Progenitor cell of endocrine pancreas (in vitro differentiated cells): Measurements from ENCODE around the gene HOXB1. TPM values are rescaled to one million over a fixed set of nuclear protein-coding genes. Genes with fewer than 3 reads are reported as not detected.
A peak's percentile ranks its signal among the peaks of the same experiment; 100 is the strongest.

Experiments used
- DNase-seq: peaks from one replicate; pipeline ENCODE4 v3.0.0; 2021; ENCODE audit warnings: low spot score; ENCODE audit not compliant: unreplicated experiment
- H3K27ac Mint-ChIP-seq: 2 replicates; pipeline ENCODE4 v1.8.0; 2021; ENCODE audit warnings: mild to moderate bottlenecking, moderate library complexity, mixed read lengths
- H3K27me3 Mint-ChIP-seq: 2 replicates; pipeline ENCODE4 v1.8.0; 2021; ENCODE audit warnings: mixed read lengths
- H3K36me3 Mint-ChIP-seq: 2 replicates; pipeline ENCODE4 v1.8.0; 2022; ENCODE audit warnings: mixed read lengths; ENCODE audit not compliant: insufficient read depth
- H3K4me1 Mint-ChIP-seq: 2 replicates; pipeline ENCODE4 v1.8.0; 2021; ENCODE audit warnings: low read depth, mixed read lengths
- H3K4me3 Mint-ChIP-seq: 2 replicates; pipeline ENCODE4 v1.8.0; 2021; ENCODE audit warnings: low read depth, mild to moderate bottlenecking, moderate library complexity, mixed read lengths
- H3K9me3 Mint-ChIP-seq: 2 replicates; pipeline ENCODE4 v1.8.0; 2021; ENCODE audit warnings: low read depth, mixed read lengths
- CTCF ChIP-seq: fragments of 200-600 bp; sonication (generic); IDR thresholded peaks from one replicate; pipeline ENCODE4 v1.5.0; 2021; ENCODE audit warnings: antibody characterized with exemption, mild to moderate bottlenecking; ENCODE audit not compliant: unreplicated experiment
- total RNA-seq: library from RNA; stranded (reverse); gene quantifications from 2 replicates; pipeline ENCODE4 v1.2.1, GENCODE V29; 2021

Gene HOXB1
- total RNA-seq, 1 donor from 2014 or later = 0.96 TPM

GRCh38 chr17:48554412-48555257 is 23.8 kb upstream of the HOXB1 start:
- H3K9me3 Mint-ChIP-seq = no peaks in the 10 kb centered on the region
- no peak for DNase-seq
- peaks cover 86% of the 10 kb centered on the region for H3K27me3 Mint-ChIP-seq
- H3K27ac Mint-ChIP-seq = peak overlapping the region; percentile 93
- peaks cover 9% of the 10 kb centered on the region for H3K36me3 Mint-ChIP-seq
- TF ChIP-seq CTCF = no peak
- peak overlapping the region; percentile 82 for H3K4me3 Mint-ChIP-seq
- peaks cover 47% of the 10 kb centered on the region for H3K4me1 Mint-ChIP-seq

GRCh38 chr17:48553826-48554225 is 23.0 kb upstream of the HOXB1 start:
- peak overlapping the region; percentile 19 for H3K27ac Mint-ChIP-seq
- H3K27me3 Mint-ChIP-seq = peaks cover 83% of the 10 kb centered on the region
- no peaks in the 10 kb centered on the region for H3K9me3 Mint-ChIP-seq
- H3K4me1 Mint-ChIP-seq = peaks cover 45% of the 10 kb centered on the region
- H3K36me3 Mint-ChIP-seq = peaks cover 10% of the 10 kb centered on the region
- DNase-seq = no peak
- peak overlapping the region; percentile 82 for H3K4me3 Mint-ChIP-seq
- no peak for TF ChIP-seq CTCF

GRCh38 chr17:48553190-48553547 is 22.4 kb upstream of the HOXB1 start:
- H3K27me3 Mint-ChIP-seq = peaks cover 82% of the 10 kb centered on the region
- peak overlapping the region; percentile 31 for H3K4me3 Mint-ChIP-seq
- H3K27ac Mint-ChIP-seq = no peak overlapping the region

GRCh38 chr17:48552466-48553189 is 21.8 kb upstream of the HOXB1 start:
- Mint-ChIP-seq H3K27me3 (peaks cover 82% of the 10 kb centered on the region), H3K36me3 (peaks cover 10% of the 10 kb centered on the region), H3K4me3 (peak overlapping the region; percentile 31), H3K27ac (peak overlapping the region; percentile 50), H3K4me1 (peaks cover 40% of the 10 kb centered on the region), H3K9me3 (no peaks in the 10 kb centered on the region)
- TF ChIP-seq CTCF = no peak
- no peak for DNase-seq

More at GRCh38 chr17:48553190-48553547, 22.4 kb upstream of the HOXB1 start:
- DNase-seq = no peak
- Mint-ChIP-seq H3K36me3 (peaks cover 10% of the 10 kb centered on the region), H3K9me3 (no peaks in the 10 kb centered on the region), H3K4me1 (peaks cover 41% of the 10 kb centered on the region)
- no peak for TF ChIP-seq CTCF

GRCh38 chr17:48551596-48552465 is 21.0 kb upstream of the HOXB1 start:
- Mint-ChIP-seq H3K4me1 (peaks cover 42% of the 10 kb centered on the region), H3K4me3 (no peak overlapping the region), H3K27ac (peak overlapping the region; percentile 27), H3K9me3 (no peaks in the 10 kb centered on the region), H3K27me3 (peaks cover 83% of the 10 kb centered on the region), H3K36me3 (peaks cover 10% of the 10 kb centered on the region)
- no peak for DNase-seq
- no peak for TF ChIP-seq CTCF
